ENCODE results near the gene PTPRH.

DNA sequence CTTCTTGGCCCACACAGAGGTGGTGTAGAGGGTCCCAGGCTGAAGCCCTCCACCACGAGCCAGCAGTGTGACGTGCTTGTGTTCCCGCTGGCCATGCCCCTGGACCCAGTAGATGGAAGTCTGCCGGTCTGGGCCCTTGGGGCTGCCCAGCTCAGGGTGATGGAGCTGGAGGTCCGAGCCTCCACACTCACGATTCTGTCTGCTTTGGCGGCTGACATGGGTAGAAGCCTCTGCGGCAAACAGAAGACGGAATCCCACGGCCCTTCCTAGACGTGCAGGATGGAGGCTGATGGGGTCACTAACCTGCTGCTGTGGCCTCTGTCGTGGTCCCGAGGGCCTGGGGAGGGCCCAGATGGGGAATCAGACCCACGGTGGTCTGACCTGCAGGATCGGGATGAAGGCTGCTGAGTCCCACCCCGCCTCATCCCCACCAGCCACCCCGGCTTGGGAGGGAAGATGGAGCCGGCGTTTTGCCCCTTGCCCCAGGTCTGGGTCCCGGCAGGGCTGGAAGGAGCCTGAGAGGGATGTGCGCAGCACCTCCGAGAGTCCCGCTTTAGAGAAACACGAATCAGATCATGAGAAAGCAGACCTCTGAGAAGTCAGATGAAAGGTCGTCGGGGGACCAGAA is 14.9 kb upstream of the PTPRH start:
- TF ChIP-seq, protein P1, sequence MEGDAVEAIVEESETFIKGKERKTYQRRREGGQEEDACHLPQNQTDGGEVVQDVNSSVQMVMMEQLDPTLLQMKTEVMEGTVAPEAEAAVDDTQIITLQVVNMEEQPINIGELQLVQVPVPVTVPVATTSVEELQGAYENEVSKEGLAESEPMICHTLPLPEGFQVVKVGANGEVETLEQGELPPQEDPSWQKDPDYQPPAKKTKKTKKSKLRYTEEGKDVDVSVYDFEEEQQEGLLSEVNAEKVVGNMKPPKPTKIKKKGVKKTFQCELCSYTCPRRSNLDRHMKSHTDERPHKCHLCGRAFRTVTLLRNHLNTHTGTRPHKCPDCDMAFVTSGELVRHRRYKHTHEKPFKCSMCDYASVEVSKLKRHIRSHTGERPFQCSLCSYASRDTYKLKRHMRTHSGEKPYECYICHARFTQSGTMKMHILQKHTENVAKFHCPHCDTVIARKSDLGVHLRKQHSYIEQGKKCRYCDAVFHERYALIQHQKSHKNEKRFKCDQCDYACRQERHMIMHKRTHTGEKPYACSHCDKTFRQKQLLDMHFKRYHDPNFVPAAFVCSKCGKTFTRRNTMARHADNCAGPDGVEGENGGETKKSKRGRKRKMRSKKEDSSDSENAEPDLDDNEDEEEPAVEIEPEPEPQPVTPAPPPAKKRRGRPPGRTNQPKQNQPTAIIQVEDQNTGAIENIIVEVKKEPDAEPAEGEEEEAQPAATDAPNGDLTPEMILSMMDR (IDR thresholded peaks at IDR 0.05), result no peak
- TF ChIP-seq EP300 (IDR thresholded peaks at IDR 0.05) (no peak), POLR2A (IDR thresholded peaks at IDR 0.05) (no peak), POLR2AphosphoS5 (IDR thresholded peaks at IDR 0.05) (no peak)

Measured in stomach (tissue), 4 donors.